Naive thymus-derived CD4-positive, alpha-beta T cell (primary cell): Measurements from ENCODE around the gene ARFGEF2. TPM values are rescaled to one million over a fixed set of nuclear protein-coding genes. Genes with fewer than 3 reads are reported as not detected.

Experiments used
- ATAC-seq: fragments of 150-1000 bp; cut with Tn5 transposase; 2 replicates; pipeline ENCODE4 v1.10.0; 2021; ENCODE audit warnings: mild to moderate bottlenecking, moderate library complexity
- CTCF ChIA-PET: fragments of 350-600 bp; sonication (Branson Sonifier 250); formaldehyde crosslinking; loops from one replicate; lab custom pipeline; 2021; ENCODE audit warnings: antibody characterized with exemption; lab: Charles Lee
- POLR2A ChIA-PET: fragments of 350-600 bp; sonication (Branson Sonifier 250); formaldehyde crosslinking; loops from one replicate; lab custom pipeline; 2021; ENCODE audit warnings: antibody characterized with exemption, inconsistent platforms; lab: Charles Lee
- DNase-seq, 9 donors: peaks; one replicate each; pipeline versions ENCODE4 v3.0.0 to v3.0.0-alpha.2; 2020 to 2022; ENCODE audit warnings: mixed read lengths in 1 of 9
- H3K27ac ChIP-seq: one replicate; pipeline ENCODE4 v1.7.0; 2013; ENCODE audit warnings: mild to moderate bottlenecking, low read depth, low read length, moderate library complexity
- H3K27me3 ChIP-seq, 2 donors: one replicate each; pipeline ENCODE4 v1.7.0; 2013; ENCODE audit warnings: low read length in 2 of 2, mild to moderate bottlenecking in 2 of 2, moderate library complexity in 2 of 2; ENCODE audit not compliant: control insufficient read depth in 2 of 2, insufficient read depth in 2 of 2
- H3K36me3 ChIP-seq, 3 experiments: 1 replicate in 2 of 3; 2 replicates in 1 of 3; pipeline ENCODE4 v1.7.0; 2013; ENCODE audit warnings: low read length in 3 of 3, mild to moderate bottlenecking in 3 of 3, moderate library complexity in 1 of 3; ENCODE audit not compliant: insufficient read depth in 3 of 3, control insufficient read depth in 2 of 3
- H3K4me1 ChIP-seq, 2 donors: one replicate each; pipeline ENCODE4 v1.7.0; 2013; ENCODE audit warnings: low read length in 2 of 2, mild to moderate bottlenecking in 2 of 2, moderate library complexity in 1 of 2; ENCODE audit not compliant: control insufficient read depth in 2 of 2, insufficient read depth in 2 of 2
- H3K4me3 ChIP-seq: 2 replicates; pipeline ENCODE4 v1.7.0; 2013; ENCODE audit warnings: mild to moderate bottlenecking, low read length
- H3K9me3 ChIP-seq, 3 experiments: 1 replicate in 2 of 3; 2 replicates in 1 of 3; pipeline ENCODE4 v1.7.0; 2013; ENCODE audit warnings: low read length in 3 of 3; ENCODE audit not compliant: control insufficient read depth in 2 of 3
- H3K27ac Mint-ChIP-seq, 9 donors: one replicate each; pipeline ENCODE4 v1.8.0; 2020 to 2022; ENCODE audit warnings: mixed read lengths in 9 of 9, mild to moderate bottlenecking in 8 of 9, moderate library complexity in 5 of 9, inconsistent platforms in 2 of 9
- H3K27me3 Mint-ChIP-seq, 5 donors: one replicate each; pipeline ENCODE4 v1.8.0; 2021 to 2022; ENCODE audit warnings: mixed read lengths in 5 of 5, mild to moderate bottlenecking in 1 of 5
- H3K36me3 Mint-ChIP-seq, 5 donors: one replicate each; pipeline ENCODE4 v1.8.0; 2020 to 2022; ENCODE audit warnings: mixed read lengths in 5 of 5, mild to moderate bottlenecking in 3 of 5, inconsistent platforms in 1 of 5
- H3K4me1 Mint-ChIP-seq, 7 donors: one replicate each; pipeline ENCODE4 v1.8.0; 2020 to 2022; ENCODE audit warnings: mixed read lengths in 7 of 7, mild to moderate bottlenecking in 3 of 7, inconsistent platforms in 1 of 7
- H3K4me3 Mint-ChIP-seq, 10 donors: one replicate each; pipeline ENCODE4 v1.8.0; 2020 to 2022; ENCODE audit warnings: mild to moderate bottlenecking in 10 of 10, mixed read lengths in 10 of 10, moderate library complexity in 6 of 10, inconsistent platforms in 2 of 10
- H3K9me3 Mint-ChIP-seq, 11 donors: one replicate each; pipeline ENCODE4 v1.8.0; 2020 to 2022; ENCODE audit warnings: mixed read lengths in 11 of 11, mild to moderate bottlenecking in 4 of 11, inconsistent platforms in 1 of 11, moderate library complexity in 1 of 11
- intact Hi-C, 2 donors: fragments of 100-400 bp; cut with micrococcal nuclease; formaldehyde crosslinking; loops; one replicate each; pipeline ENCODE4 v1.15.1; 2023
- polyA plus RNA-seq, 2 donors: library from polyadenylated mRNA; unstranded; fragments of 300-500 nt; fragmentation: Illumina TruSeq; gene quantifications; one replicate each; pipeline ENCODE4 v1.2.3, GENCODE V29; 2021
- total RNA-seq, 6 experiments: library from RNA in 5 of 6; stranded (reverse) in 5 of 6; gene quantifications; 1 replicate in 5 of 6; 2 replicates in 1 of 6; pipeline ENCODE4 v1.2.3 and lab custom pipeline; 2021 to 2026

Gene ARFGEF2
- total and polyA plus RNA-seq, 7 experiments from 2014 or later, result 10.1 to 33.5 (median 29.9) TPM

DNA sequence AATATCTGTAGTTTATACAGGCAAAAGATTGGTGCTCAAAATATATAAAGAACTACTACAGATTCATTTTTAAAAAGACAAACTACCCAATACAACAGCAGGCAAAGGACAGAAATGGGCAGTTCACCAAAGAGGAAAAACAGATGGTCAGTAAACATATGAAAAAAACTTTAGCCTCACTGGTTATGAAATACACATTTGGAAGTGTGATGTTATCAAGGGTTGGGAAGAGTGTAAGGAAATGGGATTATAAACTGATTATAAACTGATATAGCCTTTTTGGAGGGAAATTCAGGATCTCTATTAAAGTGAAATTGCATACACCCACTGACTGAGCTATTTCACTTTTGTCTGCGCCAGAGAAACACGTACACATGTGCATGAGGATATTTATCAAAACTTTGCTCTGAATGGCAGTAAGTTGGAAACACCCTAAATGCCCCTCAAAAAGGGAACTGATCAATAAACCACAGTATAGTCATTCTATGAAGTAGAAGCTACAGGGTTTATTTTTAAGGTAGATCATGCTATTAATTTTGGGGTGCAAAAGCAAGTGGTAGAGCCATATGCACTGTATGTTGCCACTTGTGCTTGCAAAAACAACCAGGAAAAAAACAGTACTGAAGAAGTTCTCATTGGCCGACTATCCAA is 32.2 kb upstream of the ARFGEF2 start:
- no peaks in the 10 kb centered on the region for H3K36me3 Mint-ChIP-seq
- peaks cover 0 to 5% (median 0%) of the 10 kb centered on the region in 7 donors for H3K4me1 Mint-ChIP-seq
- ChIA-PET POLR2A (interaction anchor here (0.8 kb wide), 1 partner anchor 30 kb away, joined by 3 read pairs; no protein-coding TSS in a partner anchor), CTCF (no interaction called here)
- no peak for ATAC-seq
- DNase-seq, result no peak
- H3K9me3 ChIP-seq, result peaks cover 0 to 6% (median 0%) of the 10 kb centered on the region in 3 experiments
- no peaks in the 10 kb centered on the region for H3K27me3 ChIP-seq
- peaks cover 3 to 34% (median 14%) of the 10 kb centered on the region in 5 donors for H3K27me3 Mint-ChIP-seq
- no peak overlapping the region for H3K4me3 Mint-ChIP-seq
- no peaks in the 10 kb centered on the region for H3K4me1 ChIP-seq
- no peak overlapping the region for H3K4me3 ChIP-seq
- H3K9me3 Mint-ChIP-seq, result peaks cover 0 to 5% (median 0%) of the 10 kb centered on the region in 11 donors
- H3K27ac Mint-ChIP-seq, result no peak overlapping the region
- intact Hi-C loops, result no loop called here
- no peak overlapping the region for H3K27ac ChIP-seq
- no peaks in the 10 kb centered on the region for H3K36me3 ChIP-seq

DNA sequence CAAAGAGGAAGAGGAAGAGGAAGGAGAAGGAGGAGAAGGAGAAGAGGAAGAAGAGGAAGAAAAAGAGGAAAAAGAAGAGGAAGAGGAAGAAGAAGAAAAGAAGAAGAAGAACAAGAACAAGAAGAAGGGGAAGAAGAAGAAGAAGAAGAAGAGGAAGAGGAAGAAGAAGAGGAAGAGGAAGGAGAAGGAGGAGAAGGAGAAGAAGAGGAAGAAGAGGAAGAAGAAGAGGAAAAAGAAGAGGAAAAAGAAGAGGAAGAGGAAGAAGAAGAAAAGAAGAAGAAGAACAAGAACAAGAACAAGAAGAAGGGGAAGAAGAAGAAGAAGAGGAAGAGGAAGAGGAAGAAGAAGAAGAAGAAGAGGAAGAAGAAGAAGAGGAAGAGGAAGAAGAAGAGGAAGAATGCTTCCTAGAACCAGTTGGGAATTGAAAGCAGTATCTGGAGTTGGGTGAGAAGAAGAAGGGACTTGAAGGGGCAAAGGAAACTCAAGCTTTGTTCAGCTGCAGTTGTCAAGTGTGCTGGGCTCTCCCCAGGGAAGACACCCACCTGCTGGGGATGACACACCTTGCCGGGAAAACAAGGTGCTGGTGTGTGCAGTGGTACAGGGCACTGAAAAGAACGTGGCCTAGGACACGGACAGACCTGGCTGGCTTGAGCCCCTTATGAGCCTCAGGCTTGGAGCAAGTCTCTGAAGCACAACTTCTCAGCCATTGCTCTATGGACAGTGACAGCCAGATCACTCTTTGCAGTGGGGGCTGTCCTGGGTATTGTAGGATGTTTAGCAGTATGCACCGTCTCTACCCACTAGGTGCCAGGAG is 30.1 kb upstream of the ARFGEF2 start:
- Mint-ChIP-seq H3K27ac (peak overlapping the region in 1 of 9 donors; percentile 36), H3K27me3 (peaks cover 3 to 34% (median 14%) of the 10 kb centered on the region in 5 donors), H3K36me3 (peaks cover 0 to 3% (median 0%) of the 10 kb centered on the region in 5 donors), H3K9me3 (peaks cover 0 to 5% (median 0%) of the 10 kb centered on the region in 11 donors), H3K4me3 (no peak overlapping the region), H3K4me1 (peaks cover 0 to 5% (median 0%) of the 10 kb centered on the region in 7 donors)
- ATAC-seq (no peak), DNase-seq (no peak)
- Histone ChIP-seq H3K27ac (no peak overlapping the region), H3K4me3 (no peak overlapping the region), H3K36me3 (no peaks in the 10 kb centered on the region), H3K4me1 (no peaks in the 10 kb centered on the region), H3K9me3 (peaks cover 0 to 6% (median 0%) of the 10 kb centered on the region in 3 experiments), H3K27me3 (no peaks in the 10 kb centered on the region)
- POLR2A ChIA-PET, result no interaction called here
- CTCF ChIA-PET, result interaction anchor here (0.7 to 1.0 kb wide), 2 partner anchors 69 to 147 kb away, joined by 3 to 4 read pairs; no protein-coding TSS in a partner anchor
- intact Hi-C loops, result no loop called here

GRCh38 chr20:48892049-48892470 is 29.5 kb upstream of the ARFGEF2 start:
- Mint-ChIP-seq H3K4me1 (peaks cover 0 to 5% (median 0%) of the 10 kb centered on the region in 7 donors), H3K9me3 (peaks cover 0 to 7% (median 0%) of the 10 kb centered on the region in 11 donors), H3K4me3 (no peak overlapping the region), H3K27me3 (peaks cover 3 to 35% (median 14%) of the 10 kb centered on the region in 5 donors), H3K27ac (no peak overlapping the region), H3K36me3 (peaks cover 0 to 3% (median 0%) of the 10 kb centered on the region in 5 donors)
- H3K9me3 ChIP-seq, result peaks cover 0 to 6% (median 0%) of the 10 kb centered on the region in 3 experiments
- no peaks in the 10 kb centered on the region for H3K4me1 ChIP-seq
- no peaks in the 10 kb centered on the region for H3K27me3 ChIP-seq
- H3K27ac ChIP-seq, result no peak overlapping the region
- DNase-seq (no peak), ATAC-seq (no peak)
- CTCF ChIA-PET, result interaction anchor here (0.7 to 1.0 kb wide), 2 partner anchors 69 to 148 kb away, joined by 3 to 4 read pairs; no protein-coding TSS in a partner anchor
- no peaks in the 10 kb centered on the region for H3K36me3 ChIP-seq
- intact Hi-C loops, result no loop called here
- no peak overlapping the region for H3K4me3 ChIP-seq
- POLR2A ChIA-PET, result no interaction called here

DNA sequence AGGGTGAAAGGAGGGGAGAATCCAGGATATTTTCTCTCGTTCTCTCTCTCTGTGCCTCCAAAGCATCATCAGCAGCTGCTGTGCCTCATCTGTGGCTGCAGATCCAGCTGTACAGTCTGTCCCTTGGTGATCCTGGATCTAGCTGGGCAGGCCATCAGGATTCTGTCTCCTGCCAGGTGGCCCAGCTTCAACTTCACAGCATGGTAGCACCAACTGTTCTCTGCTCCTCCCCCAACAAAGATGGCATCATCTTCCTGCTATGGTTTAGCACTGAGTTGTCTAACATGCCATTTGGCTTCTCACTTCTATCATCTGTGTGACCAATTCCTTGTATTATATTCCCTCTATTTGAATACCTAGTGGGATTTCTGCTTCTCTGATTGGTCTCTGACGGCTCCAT is 28.6 kb upstream of the ARFGEF2 start:
- POLR2A ChIA-PET, result interaction anchor here (1.1 kb wide), 1 partner anchor 21 kb away, joined by 3 read pairs; no protein-coding TSS in a partner anchor

DNA sequence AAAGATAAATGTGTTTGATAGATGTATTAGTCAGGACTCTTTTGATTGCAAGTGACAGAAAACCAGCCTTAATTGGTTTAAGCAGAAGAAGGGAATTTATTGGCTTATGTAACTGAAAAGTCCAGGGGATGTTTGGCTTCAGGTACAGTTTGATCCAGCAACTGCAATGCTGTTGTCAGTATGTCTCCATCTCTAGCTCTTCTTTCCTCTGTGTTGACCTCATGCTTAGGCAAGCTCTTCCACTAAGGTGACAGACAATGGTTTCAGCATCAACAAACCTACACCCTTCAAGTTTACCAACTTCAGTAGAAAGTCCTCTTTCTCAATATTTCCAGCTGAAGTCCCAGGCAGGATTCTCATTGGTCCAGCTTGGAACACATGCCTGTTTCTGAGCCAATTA is 28.1 kb upstream of the ARFGEF2 start:
- POLR2A ChIA-PET, result interaction anchor here (1.1 kb wide), 1 partner anchor 20 kb away, joined by 3 read pairs; no protein-coding TSS in a partner anchor
- peaks cover 0 to 5% (median 0%) of the 10 kb centered on the region in 7 donors for H3K4me1 Mint-ChIP-seq
- intact Hi-C loops, result no loop called here

More for the DNA sequence above, 28.6 kb upstream of the ARFGEF2 start:
- peaks cover 0 to 5% (median 0%) of the 10 kb centered on the region in 7 donors for H3K4me1 Mint-ChIP-seq
- H3K36me3 Mint-ChIP-seq, result peaks cover 0 to 3% (median 0%) of the 10 kb centered on the region in 5 donors
- no peak overlapping the region for H3K27ac ChIP-seq
- no peaks in the 10 kb centered on the region for H3K36me3 ChIP-seq
- H3K9me3 ChIP-seq, result peaks cover 0 to 6% (median 0%) of the 10 kb centered on the region in 3 experiments
- no peak overlapping the region for H3K4me3 ChIP-seq
- no peak overlapping the region for H3K27ac Mint-ChIP-seq
- no peak overlapping the region for H3K4me3 Mint-ChIP-seq
- CTCF ChIA-PET, result no interaction called here
- peaks cover 6 to 40% (median 14%) of the 10 kb centered on the region in 5 donors for H3K27me3 Mint-ChIP-seq
- DNase-seq (no peak), ATAC-seq (no peak)
- H3K27me3 ChIP-seq, result no peaks in the 10 kb centered on the region
- intact Hi-C loops, result no loop called here
- no peaks in the 10 kb centered on the region for H3K4me1 ChIP-seq
- H3K9me3 Mint-ChIP-seq, result peaks cover 0 to 9% (median 0%) of the 10 kb centered on the region in 11 donors

GRCh38 chr20:48897305-48898010 is 24.1 kb upstream of the ARFGEF2 start:
- peaks cover 0 to 8% (median 0%) of the 10 kb centered on the region in 7 donors for H3K4me1 Mint-ChIP-seq
- no peaks in the 10 kb centered on the region for H3K36me3 ChIP-seq
- H3K4me3 ChIP-seq, result no peak overlapping the region
- peaks cover 0 to 3% (median 0%) of the 10 kb centered on the region in 5 donors for H3K36me3 Mint-ChIP-seq
- H3K4me1 ChIP-seq, result no peaks in the 10 kb centered on the region
- H3K4me3 Mint-ChIP-seq, result no peak overlapping the region
- DNase-seq (no peak), ATAC-seq (no peak)
- H3K9me3 ChIP-seq, result peaks cover 0 to 6% (median 0%) of the 10 kb centered on the region in 3 experiments
- POLR2A ChIA-PET, result no interaction called here
- no peaks in the 10 kb centered on the region for H3K27me3 ChIP-seq
- peaks cover 0 to 9% (median 0%) of the 10 kb centered on the region in 11 donors for H3K9me3 Mint-ChIP-seq
- H3K27ac Mint-ChIP-seq, result peak overlapping the region in 1 of 9 donors; percentile 8
- CTCF ChIA-PET, result no interaction called here
- H3K27ac ChIP-seq, result no peak overlapping the region
- intact Hi-C loops, result no loop called here
- peaks cover 0 to 42% (median 9%) of the 10 kb centered on the region in 5 donors for H3K27me3 Mint-ChIP-seq

More for the DNA sequence above, 28.1 kb upstream of the ARFGEF2 start:
- Mint-ChIP-seq H3K36me3 (peaks cover 0 to 3% (median 0%) of the 10 kb centered on the region in 5 donors), H3K4me3 (no peak overlapping the region), H3K27me3 (peaks cover 6 to 44% (median 14%) of the 10 kb centered on the region in 5 donors), H3K9me3 (peaks cover 0 to 9% (median 0%) of the 10 kb centered on the region in 11 donors), H3K27ac (no peak overlapping the region)
- ATAC-seq (no peak), DNase-seq (no peak)
- H3K27ac ChIP-seq, result no peak overlapping the region
- CTCF ChIA-PET, result interaction anchor here (0.6 to 1.0 kb wide), 2 partner anchors 236 to 334 kb away, joined by 3 to 8 read pairs; no protein-coding TSS in a partner anchor
- H3K36me3 ChIP-seq, result no peaks in the 10 kb centered on the region
- H3K4me1 ChIP-seq, result no peaks in the 10 kb centered on the region
- no peaks in the 10 kb centered on the region for H3K27me3 ChIP-seq
- H3K9me3 ChIP-seq, result peaks cover 0 to 6% (median 0%) of the 10 kb centered on the region in 3 experiments
- H3K4me3 ChIP-seq, result no peak overlapping the region
